HFF-Myc (cell line): ENCODE data around the gene ZNF213.
A peak's percentile ranks its signal among the peaks of the same experiment; 100 is the strongest.
"Not testable (repeated sequence)": the region's sequence is repeated elsewhere in the genome, so short reads cannot be mapped to it uniquely, and the experiment has no call there.

Source experiments
- DNase-seq: peaks from one replicate; pipeline ENCODE4 v3.0.0-alpha.2; 2011; ENCODE audit warnings: low read depth; ENCODE audit errors: extremely low read depth
- H3K4me3 ChIP-seq: replicated peaks from 2 replicates; pipeline ENCODE4 v1.5.1; 2011; ENCODE audit warnings: low read depth, mild to moderate bottlenecking, control low read depth, low read length
- TF ChIP-seq, protein P1 (sequence below): IDR thresholded peaks from 2 replicates; pipeline ENCODE4 v1.5.1; 2012; ENCODE audit warnings: mild to moderate bottlenecking, low read depth, low read length, control low read depth; ENCODE audit errors: missing control alignments

The ZNF213 gene

DNA sequence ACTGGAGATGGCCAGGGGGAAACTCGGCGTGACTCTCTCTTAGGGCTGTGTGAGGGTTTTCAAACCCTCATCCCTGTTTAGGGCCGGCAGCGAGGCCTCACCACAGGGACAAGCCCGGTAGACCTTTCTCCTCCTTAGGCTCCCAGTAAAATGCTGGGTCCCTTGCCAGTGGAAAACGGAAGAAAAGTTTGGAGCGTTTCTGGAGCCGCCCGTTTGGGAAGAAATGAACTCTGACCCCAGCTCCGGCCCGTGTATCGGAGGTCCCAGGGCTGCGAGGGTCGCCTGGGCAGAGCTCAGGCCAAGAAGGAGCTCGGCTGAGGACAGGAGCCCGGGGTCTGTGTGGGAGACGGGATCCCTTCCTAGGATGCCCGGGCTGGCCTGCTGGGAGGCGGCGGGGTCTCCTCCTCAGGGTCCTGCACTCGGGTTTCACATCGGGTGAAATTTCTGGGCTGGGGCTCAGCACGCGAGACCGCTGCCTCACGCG, 23.2 kb downstream of the ZNF213 start:
- H3K4me3 ChIP-seq = peak overlapping the region; percentile 72
- TF ChIP-seq, protein P1, sequence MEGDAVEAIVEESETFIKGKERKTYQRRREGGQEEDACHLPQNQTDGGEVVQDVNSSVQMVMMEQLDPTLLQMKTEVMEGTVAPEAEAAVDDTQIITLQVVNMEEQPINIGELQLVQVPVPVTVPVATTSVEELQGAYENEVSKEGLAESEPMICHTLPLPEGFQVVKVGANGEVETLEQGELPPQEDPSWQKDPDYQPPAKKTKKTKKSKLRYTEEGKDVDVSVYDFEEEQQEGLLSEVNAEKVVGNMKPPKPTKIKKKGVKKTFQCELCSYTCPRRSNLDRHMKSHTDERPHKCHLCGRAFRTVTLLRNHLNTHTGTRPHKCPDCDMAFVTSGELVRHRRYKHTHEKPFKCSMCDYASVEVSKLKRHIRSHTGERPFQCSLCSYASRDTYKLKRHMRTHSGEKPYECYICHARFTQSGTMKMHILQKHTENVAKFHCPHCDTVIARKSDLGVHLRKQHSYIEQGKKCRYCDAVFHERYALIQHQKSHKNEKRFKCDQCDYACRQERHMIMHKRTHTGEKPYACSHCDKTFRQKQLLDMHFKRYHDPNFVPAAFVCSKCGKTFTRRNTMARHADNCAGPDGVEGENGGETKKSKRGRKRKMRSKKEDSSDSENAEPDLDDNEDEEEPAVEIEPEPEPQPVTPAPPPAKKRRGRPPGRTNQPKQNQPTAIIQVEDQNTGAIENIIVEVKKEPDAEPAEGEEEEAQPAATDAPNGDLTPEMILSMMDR = no peak
- no peak for DNase-seq

DNA sequence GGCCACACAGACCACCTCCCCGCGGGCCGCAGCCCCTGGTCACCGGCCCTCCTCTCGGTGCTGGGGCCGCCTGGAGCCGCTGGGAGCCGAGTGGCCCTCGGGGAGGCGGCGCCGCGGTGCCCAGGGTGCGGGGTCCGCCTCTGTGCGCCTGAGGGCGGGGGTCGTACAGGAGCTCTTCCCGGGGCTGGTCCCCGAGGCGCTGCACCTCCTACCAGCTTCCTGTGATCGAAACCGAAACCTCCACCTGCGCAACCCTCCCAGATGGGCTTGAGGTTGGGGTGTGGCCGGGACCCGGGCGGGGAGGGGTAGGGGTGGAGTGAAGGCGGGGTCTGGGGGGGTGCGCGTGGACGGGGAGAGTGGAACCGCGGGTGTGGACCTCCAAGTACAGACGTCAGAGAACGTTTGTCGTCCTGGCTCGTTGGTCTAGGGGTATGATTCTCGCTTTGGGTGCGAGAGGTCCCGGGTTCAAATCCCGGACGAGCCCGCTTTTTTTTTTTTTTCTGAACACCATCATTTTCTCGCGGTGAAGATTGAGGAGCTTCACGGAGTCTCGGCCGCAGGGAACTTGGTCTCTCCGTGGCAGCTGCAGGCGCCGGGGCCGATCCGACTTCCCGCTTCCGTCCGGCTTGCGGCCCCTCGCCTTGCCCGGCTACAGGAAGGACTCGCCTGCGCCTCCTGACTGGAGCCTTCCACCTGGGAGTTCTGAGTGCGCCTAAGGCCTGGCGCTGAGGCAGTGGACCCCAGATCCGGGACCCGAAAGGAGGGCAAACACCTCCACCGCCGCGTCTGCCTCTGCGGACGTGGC, 23.9 kb downstream of the ZNF213 start:
- TF ChIP-seq, protein P1 = no peak
- peak overlapping the region; percentile 72 for H3K4me3 ChIP-seq
- no peak for DNase-seq

DNA sequence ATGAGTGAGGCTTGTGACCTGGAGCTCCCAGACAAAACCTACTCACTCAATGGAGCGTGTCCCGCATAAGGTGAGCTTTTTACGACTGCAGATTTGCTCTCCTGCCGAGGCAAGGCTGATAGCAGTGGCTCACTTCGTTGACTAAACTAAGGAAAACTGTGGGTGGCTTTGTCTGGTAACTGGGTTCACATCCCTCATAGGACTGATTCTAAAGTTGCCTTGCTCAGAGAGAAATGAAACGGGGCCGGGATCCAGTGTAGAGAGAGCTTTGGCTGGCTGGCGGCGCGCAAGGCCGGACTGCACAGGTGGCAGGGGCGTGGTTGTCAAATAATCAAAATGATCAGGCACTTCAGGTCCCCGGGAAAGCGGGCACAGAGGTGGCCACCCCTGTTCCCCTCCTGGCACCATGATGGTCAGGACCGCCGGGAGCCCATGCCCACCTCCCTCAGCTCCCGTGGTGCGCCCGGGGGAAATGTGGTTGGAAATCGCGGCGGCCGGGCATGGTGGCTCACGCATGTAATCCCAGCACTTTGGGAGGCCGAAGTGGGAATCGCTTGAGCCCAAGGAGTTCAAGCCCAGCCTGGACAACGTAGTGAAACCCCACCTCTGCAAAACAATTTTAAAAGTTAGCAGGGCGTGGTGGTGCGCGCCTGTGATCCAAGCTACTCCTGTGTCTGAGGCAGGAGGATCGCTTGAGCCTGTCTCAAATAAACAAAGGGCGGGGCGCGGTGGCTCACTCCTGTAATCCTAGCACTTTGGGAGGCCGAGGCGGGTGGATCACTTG, 26.6 kb downstream of the ZNF213 start:
- H3K4me3 ChIP-seq = no peak overlapping the region
- no peak for DNase-seq

DNA sequence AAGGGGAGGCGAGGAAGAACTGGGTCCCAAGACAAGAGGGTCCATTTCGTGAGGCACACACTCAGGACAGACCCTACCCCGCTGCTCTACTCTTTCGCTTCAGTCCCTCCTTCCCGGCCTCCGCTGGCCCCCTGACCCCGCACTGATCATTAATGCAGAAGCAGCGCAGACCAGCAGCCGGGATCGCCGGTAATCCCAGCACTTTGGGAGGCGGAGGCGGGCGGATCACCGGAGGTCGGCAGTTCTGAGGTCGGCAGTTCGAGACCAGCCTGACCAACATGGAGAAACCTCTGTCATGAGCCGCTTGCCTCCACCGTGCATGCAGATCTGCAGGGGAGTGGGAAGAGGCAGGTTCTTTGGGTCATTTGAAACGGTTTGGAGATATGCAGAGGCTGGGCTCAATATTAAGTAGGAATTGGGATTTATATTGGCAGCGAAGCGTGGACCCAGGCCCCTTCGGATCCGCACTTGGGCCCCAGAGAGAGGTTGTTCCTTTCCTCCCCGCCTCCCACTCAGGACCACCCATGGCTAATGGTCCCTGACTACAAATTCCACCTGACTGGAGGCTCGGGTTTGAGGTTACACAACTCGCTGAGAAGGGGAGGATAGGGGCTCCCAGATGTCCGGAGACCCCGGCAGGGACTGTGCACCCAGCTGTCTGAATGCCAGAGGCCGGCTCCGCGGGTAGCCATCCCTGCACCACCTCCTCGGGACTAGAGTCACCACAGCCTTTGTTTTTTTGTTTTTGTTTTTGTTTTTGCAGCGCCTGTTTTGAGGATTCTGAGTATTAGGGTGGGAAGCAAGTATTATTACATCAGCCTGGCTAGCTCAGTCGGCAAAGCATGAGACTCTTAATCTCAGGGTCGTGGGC, 29.5 kb downstream of the ZNF213 start:
- DNase-seq = no peak
- no peak overlapping the region for H3K4me3 ChIP-seq
- TF ChIP-seq, protein P1 = no peak

More for the DNA sequence above, 26.6 kb downstream of the ZNF213 start:
- TF ChIP-seq, protein P1 = no peak

DNA sequence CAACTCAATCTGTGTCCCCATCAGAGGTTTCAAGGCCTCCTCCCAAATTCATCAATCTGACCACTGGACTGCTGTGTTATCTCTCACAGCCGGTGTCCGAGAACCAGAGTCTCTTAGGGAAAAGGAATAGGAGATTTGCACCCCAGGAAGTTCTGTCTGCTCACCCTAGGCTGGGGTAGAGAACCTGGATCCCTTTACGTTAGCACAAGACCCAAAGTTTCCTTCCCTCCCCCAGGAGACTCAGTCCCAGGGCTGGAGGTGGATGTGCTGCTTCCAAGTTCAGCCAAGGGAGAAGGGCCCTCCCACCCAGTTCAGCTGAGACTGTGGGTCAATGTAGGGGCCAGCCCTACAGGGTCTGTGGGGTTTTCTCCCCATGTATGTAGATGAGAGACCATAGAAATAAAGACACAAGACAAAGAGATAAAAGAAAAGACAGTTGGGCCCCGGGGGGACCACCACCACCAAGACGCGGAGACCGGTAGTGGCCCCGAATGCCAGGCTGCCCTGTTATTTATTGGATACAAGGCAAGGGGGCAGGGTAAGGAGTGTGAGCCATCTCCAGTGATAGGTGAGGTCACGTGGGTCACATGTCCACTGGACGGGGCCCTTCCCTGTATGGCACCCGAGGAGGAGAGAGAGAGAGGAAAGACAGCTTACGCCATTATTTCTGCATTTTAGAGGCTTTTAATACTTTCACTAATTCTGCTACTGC, 30.4 kb downstream of the ZNF213 start:
- TF ChIP-seq, protein P1 = no peak
- no peak for DNase-seq
- no peak overlapping the region for H3K4me3 ChIP-seq

DNA sequence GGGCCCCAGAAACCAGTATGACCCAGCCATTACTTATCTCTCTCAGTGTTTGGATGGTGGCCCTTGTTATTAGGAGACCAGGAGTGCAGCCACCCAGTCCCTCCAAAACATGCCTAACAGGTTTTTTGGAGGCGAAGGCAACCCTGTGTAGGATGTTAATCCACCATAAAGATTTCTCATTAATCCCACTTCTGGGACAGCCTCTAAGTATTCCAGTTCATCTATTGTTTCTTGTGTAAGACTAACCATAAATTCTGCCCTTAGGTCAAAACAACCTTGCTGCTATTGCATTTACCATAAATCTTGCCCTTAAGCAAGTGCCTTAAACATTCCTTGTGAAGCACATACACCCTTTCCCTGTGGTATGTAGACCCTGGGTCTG, 31.7 kb downstream of the ZNF213 start:
- TF ChIP-seq, protein P1 = no peak
- H3K4me3 ChIP-seq = no peak overlapping the region
- DNase-seq = no peak

DNA sequence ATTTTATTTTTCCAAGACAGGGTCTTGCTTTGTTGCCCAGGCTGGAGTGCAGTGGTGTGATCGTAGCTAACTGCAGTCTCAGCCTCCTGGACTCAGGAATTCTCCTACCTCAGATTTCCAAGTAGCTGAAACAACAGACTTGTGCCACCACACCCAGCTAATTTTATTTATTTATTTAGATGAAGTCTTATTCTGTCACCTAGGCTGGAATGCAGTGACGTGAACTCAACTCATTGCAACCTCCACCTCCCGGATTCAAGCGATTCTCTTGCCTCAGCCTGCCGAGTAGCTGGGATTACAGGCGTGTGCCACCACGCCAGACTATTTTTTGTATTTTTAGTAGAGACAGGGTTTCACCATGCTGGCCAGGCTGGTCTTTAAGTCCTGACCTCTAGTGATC, 33.9 kb downstream of the ZNF213 start:
- H3K4me3 ChIP-seq, DNase-seq: not testable (repeated sequence)
